H9 (cell line): ENCODE measurements around the gene PTP4A2. TPM values are rescaled to one million over a fixed set of nuclear protein-coding genes. Genes with fewer than 3 reads are reported as not detected.

Experiments
- DNase-seq: peaks from one replicate; pipeline ENCODE4 v3.0.0-alpha.2; 2017
- H2AFZ ChIP-seq: one replicate; pipeline ENCODE4 v1.6.1; 2013; ENCODE audit warnings: mild to moderate bottlenecking, low read length, control low read depth, moderate library complexity
- H2AK5ac ChIP-seq: 2 replicates; pipeline ENCODE4 v1.6.1; 2013; ENCODE audit warnings: low read length, control low read depth, mixed read lengths; ENCODE audit not compliant: insufficient read length
- H2BK120ac ChIP-seq: one replicate; pipeline ENCODE4 v1.6.1; 2013; ENCODE audit warnings: low read depth, mild to moderate bottlenecking, low read length, control low read depth, inconsistent platforms; ENCODE audit not compliant: poor library complexity, severe bottlenecking
- H2BK12ac ChIP-seq: 2 replicates; pipeline ENCODE4 v1.6.1; 2013; ENCODE audit warnings: low read length, control low read depth, mixed read lengths, low read depth; ENCODE audit not compliant: insufficient read length
- H2BK15ac ChIP-seq: 2 replicates; pipeline ENCODE4 v1.6.1; 2013; ENCODE audit warnings: low read depth, low read length, control low read depth
- H2BK20ac ChIP-seq: one replicate; pipeline ENCODE4 v1.6.1; 2013; ENCODE audit warnings: low read depth, mild to moderate bottlenecking, low read length, control low read depth, inconsistent platforms; ENCODE audit not compliant: poor library complexity, severe bottlenecking
- H2BK5ac ChIP-seq: 2 replicates; pipeline ENCODE4 v1.6.1; 2013; ENCODE audit warnings: low read length, control low read depth, mixed read lengths; ENCODE audit not compliant: insufficient read length
- H3K14ac ChIP-seq: 2 replicates; pipeline ENCODE4 v1.6.1; 2013; ENCODE audit warnings: low read length, control low read depth; ENCODE audit not compliant: insufficient read depth
- H3K18ac ChIP-seq: 2 replicates; pipeline ENCODE4 v1.6.1; 2013; ENCODE audit warnings: low read depth, mild to moderate bottlenecking, mixed read lengths, low read length, control low read depth; ENCODE audit not compliant: insufficient read length
- H3K23ac ChIP-seq: 2 replicates; pipeline ENCODE4 v1.6.1; 2013; ENCODE audit warnings: low read length, control low read depth, mixed read lengths, low read depth; ENCODE audit not compliant: insufficient read length
- H3K23me2 ChIP-seq: 2 replicates; pipeline ENCODE4 v1.6.1; 2013; ENCODE audit warnings: low read depth, mild to moderate bottlenecking, mixed read lengths, low read length, control low read depth; ENCODE audit not compliant: insufficient read length, poor library complexity, severe bottlenecking
- H3K27ac ChIP-seq: 2 replicates; pipeline ENCODE4 v1.5.1; 2013; ENCODE audit warnings: low read length, control low read depth, mixed read lengths, low read depth; ENCODE audit not compliant: insufficient read length
- H3K27me3 ChIP-seq: 2 replicates; pipeline ENCODE4 v1.6.1; 2013; ENCODE audit warnings: low read length, control low read depth, inconsistent platforms; ENCODE audit not compliant: insufficient read depth
- H3K4ac ChIP-seq: 2 replicates; pipeline ENCODE4 v1.6.1; 2013; ENCODE audit warnings: low read depth, mild to moderate bottlenecking, control low read depth, inconsistent platforms, low read length, moderate library complexity
- H3K4me1 ChIP-seq: 2 replicates; pipeline ENCODE4 v1.6.1; 2013; ENCODE audit warnings: low read length, control low read depth, inconsistent platforms; ENCODE audit not compliant: insufficient read depth
- H3K4me2 ChIP-seq: 2 replicates; pipeline ENCODE4 v1.6.1; 2013; ENCODE audit warnings: low read length, control low read depth, mixed read lengths; ENCODE audit not compliant: insufficient read length, insufficient read depth
- H3K56ac ChIP-seq: 2 replicates; pipeline ENCODE4 v1.6.1; 2013; ENCODE audit warnings: low read depth, mild to moderate bottlenecking, mixed read lengths, low read length, control low read depth; ENCODE audit not compliant: insufficient read length
- H3K79me1 ChIP-seq: 2 replicates; pipeline ENCODE4 v1.6.1; 2013; ENCODE audit warnings: low read depth, mild to moderate bottlenecking, moderate library complexity, low read length, control low read depth, inconsistent platforms; ENCODE audit not compliant: insufficient read depth, poor library complexity, severe bottlenecking
- H3K79me2 ChIP-seq: 2 replicates; pipeline ENCODE4 v1.6.1; 2013; ENCODE audit warnings: low read length, control low read depth, inconsistent platforms; ENCODE audit not compliant: insufficient read depth
- H3K9ac ChIP-seq: 2 replicates; pipeline ENCODE4 v1.6.1; 2013; ENCODE audit warnings: low read length, control low read depth, mixed read lengths; ENCODE audit not compliant: insufficient read length; ENCODE audit errors: extremely low read depth
- H3K9me3 ChIP-seq: one replicate; pipeline ENCODE4 v1.6.1; 2013; ENCODE audit warnings: low read depth, low read length, inconsistent platforms; ENCODE audit not compliant: control insufficient read depth
- H3T11ph ChIP-seq: one replicate; pipeline ENCODE4 v1.6.1; 2013; ENCODE audit warnings: mild to moderate bottlenecking, low read length, control low read depth, inconsistent platforms
- H4K20me1 ChIP-seq: one replicate; pipeline ENCODE4 v1.6.1; 2013; ENCODE audit not compliant: control insufficient read depth, insufficient read length, insufficient read depth
- H4K5ac ChIP-seq: 2 replicates; pipeline ENCODE4 v1.6.1; 2013; ENCODE audit warnings: low read depth, mild to moderate bottlenecking, mixed read lengths, low read length, control low read depth; ENCODE audit not compliant: insufficient read length
- H4K8ac ChIP-seq: replicated peaks from 2 replicates; pipeline ENCODE4 v1.6.1; 2013; ENCODE audit warnings: low read length, control low read depth, mixed read lengths, low read depth; ENCODE audit not compliant: insufficient read length
- H4K91ac ChIP-seq: 2 replicates; pipeline ENCODE4 v1.6.1; 2013; ENCODE audit warnings: low read depth, mild to moderate bottlenecking, moderate library complexity, mixed read lengths, low read length, control low read depth; ENCODE audit not compliant: insufficient read length
- H3K27ac Mint-ChIP-seq, 3 experiments: 2 replicates in 2 of 3; 3 replicates in 1 of 3; pipeline ENCODE4 v1.8.0; 2020 to 2021; ENCODE audit warnings: mixed read lengths in 3 of 3, mild to moderate bottlenecking in 1 of 3, moderate library complexity in 1 of 3
- H3K27me3 Mint-ChIP-seq: 2 replicates; pipeline ENCODE4 v1.8.0; 2021; ENCODE audit warnings: low read depth, mild to moderate bottlenecking, moderate library complexity, mixed read lengths
- H3K36me3 Mint-ChIP-seq, 3 experiments: 2 replicates in 2 of 3; 3 replicates in 1 of 3; pipeline ENCODE4 v1.8.0; 2020 to 2021; ENCODE audit warnings: low read depth in 3 of 3, mixed read lengths in 3 of 3; ENCODE audit not compliant: insufficient read depth in 1 of 3
- H3K4me1 Mint-ChIP-seq, 2 experiments: 2 replicates each; pipeline ENCODE4 v1.8.0; 2020; ENCODE audit warnings: mixed read lengths in 2 of 2
- H3K4me3 Mint-ChIP-seq, 2 experiments: 2 replicates in 1 of 2; 3 replicates in 1 of 2; pipeline ENCODE4 v1.8.0; 2020 to 2021; ENCODE audit warnings: mild to moderate bottlenecking in 2 of 2, mixed read lengths in 2 of 2, moderate library complexity in 1 of 2
- H3K9me3 Mint-ChIP-seq, 2 experiments: 2 replicates in 1 of 2; 3 replicates in 1 of 2; pipeline ENCODE4 v1.8.0; 2020; ENCODE audit warnings: mild to moderate bottlenecking in 2 of 2, mixed read lengths in 2 of 2, moderate library complexity in 1 of 2
- WGBS: extraction: QIAGEN DNeasy Blood & Tissue Kit; methylation state at CpG from one replicate; pipeline ENCODE4 v1.1.7; 2013; ENCODE audit warnings: missing lambda C conversion rate, low lambda C conversion rate, mixed read lengths; ENCODE audit not compliant: insufficient read length; ENCODE audit errors: extremely low coverage; 5-methylcytosine and 5-hydroxymethylcytosine counted together
- total RNA-seq: library from RNA; stranded (reverse); gene quantifications from 2 replicates; pipeline ENCODE4 v1.2.1, GENCODE V29; 2021
- TF ChIP-seq, protein P1 (sequence below): fragments of 200-600 bp; sonication (generic); conservative IDR thresholded peaks from 3 replicates; pipeline ENCODE4 v1.8.0; 2021; ENCODE audit warnings: antibody characterized with exemption, mild to moderate bottlenecking

The PTP4A2 gene
- total RNA-seq, 1 experiment from 2014 or later, result 192 TPM

DNA sequence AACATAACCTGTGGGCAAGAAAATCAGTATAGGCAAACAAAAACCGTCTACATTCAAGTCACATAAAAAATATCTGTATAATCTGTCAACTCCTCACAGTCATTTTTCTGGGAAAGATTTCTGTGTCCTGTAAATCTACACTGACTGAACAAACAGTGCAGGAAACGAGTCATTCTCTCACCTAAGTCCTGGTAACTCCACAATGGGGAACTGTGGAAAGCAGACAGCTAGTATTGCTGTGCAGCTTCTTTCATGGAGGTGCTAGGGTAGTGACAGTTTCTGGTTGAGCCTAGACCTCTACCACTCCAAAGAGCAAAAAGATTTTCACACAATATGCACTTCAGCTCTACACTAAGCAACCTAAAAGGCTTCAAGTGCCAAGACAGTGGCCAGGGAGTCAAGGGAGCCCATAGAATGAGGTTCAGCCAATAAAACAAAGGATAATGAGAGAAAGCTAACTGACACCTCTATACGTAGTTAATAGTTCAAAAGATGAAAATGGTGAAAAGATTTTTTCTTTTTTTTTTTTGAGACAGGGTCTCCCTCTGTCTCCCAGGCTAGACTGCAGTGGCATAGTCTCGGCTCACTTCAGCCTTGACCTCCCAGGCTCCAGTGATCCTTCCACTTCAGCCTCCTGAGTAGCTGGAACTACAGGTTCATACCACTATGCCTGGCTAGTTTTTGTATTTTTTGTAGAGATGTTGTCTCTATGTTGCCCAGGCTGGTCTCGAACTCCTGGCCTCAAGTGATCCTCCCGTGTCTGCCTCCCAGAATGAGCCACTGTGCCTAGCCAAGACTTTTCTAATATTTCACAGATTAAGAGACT lies 5.5 kb downstream of the PTP4A2 start:
- Histone ChIP-seq H3K23ac (no peak overlapping the region), H3K14ac (no peak overlapping the region), H2BK5ac (no peak overlapping the region), H2BK120ac (no peak overlapping the region), H2BK15ac (no peak overlapping the region), H3K9me3 (no peaks in the 10 kb centered on the region), H3K4ac (no peak overlapping the region), H3K56ac (no peak overlapping the region), H3K4me1 (peaks cover 3% of the 10 kb centered on the region; the same call in 1 of the 2 replicates), H3K23me2 (peaks cover 6% of the 10 kb centered on the region), H3K79me2 (peaks cover 58% of the 10 kb centered on the region), H2AFZ (no peak overlapping the region), H3K79me1 (no peaks in the 10 kb centered on the region), H3T11ph (no peak overlapping the region), H3K18ac (no peak overlapping the region), H3K4me2 (no peak overlapping the region), H3K9ac (no peak overlapping the region), H4K20me1 (peaks cover 4% of the 10 kb centered on the region), H4K5ac (no peak overlapping the region), H4K91ac (no peak overlapping the region), H2BK20ac (no peak overlapping the region), H3K27me3 (no peaks in the 10 kb centered on the region), H2AK5ac (no peak overlapping the region), H3K27ac (no peak overlapping the region), H2BK12ac (no peak overlapping the region), H4K8ac (no peak overlapping the region)
- Mint-ChIP-seq H3K36me3 (peaks cover 0 to 9% (median 2%) of the 10 kb centered on the region in 3 experiments; a peak in 3 of 7 replicates), H3K4me3 (no peak overlapping the region), H3K27me3 (no peaks in the 10 kb centered on the region), H3K27ac (peak overlapping the region; percentile 40 to 89 (median 81); a peak in 6 of 7 replicates), H3K4me1 (peaks cover 61 to 75% of the 10 kb centered on the region in 2 experiments), H3K9me3 (no peaks in the 10 kb centered on the region)
- TF ChIP-seq, protein P1, sequence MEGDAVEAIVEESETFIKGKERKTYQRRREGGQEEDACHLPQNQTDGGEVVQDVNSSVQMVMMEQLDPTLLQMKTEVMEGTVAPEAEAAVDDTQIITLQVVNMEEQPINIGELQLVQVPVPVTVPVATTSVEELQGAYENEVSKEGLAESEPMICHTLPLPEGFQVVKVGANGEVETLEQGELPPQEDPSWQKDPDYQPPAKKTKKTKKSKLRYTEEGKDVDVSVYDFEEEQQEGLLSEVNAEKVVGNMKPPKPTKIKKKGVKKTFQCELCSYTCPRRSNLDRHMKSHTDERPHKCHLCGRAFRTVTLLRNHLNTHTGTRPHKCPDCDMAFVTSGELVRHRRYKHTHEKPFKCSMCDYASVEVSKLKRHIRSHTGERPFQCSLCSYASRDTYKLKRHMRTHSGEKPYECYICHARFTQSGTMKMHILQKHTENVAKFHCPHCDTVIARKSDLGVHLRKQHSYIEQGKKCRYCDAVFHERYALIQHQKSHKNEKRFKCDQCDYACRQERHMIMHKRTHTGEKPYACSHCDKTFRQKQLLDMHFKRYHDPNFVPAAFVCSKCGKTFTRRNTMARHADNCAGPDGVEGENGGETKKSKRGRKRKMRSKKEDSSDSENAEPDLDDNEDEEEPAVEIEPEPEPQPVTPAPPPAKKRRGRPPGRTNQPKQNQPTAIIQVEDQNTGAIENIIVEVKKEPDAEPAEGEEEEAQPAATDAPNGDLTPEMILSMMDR, result no peak
- no CpG with 5 or more reads among the region's 6 CpGs for WGBS
- no peak for DNase-seq
